NB4 (cell line): ENCODE measurements around the gene GIT2.
"Not testable (repeated sequence)": the region's sequence is repeated elsewhere in the genome, so short reads cannot be mapped to it uniquely, and the experiment has no call there.

ENCODE experiments used
- DNase-seq: peaks from one replicate; pipeline ENCODE4 v3.0.0; 2010; ENCODE audit warnings: low read depth
- H3K4me3 ChIP-seq: one replicate; pipeline ENCODE4 v1.5.1; 2011; ENCODE audit warnings: mild to moderate bottlenecking, low read depth, low read length, moderate library complexity
- MYC ChIP-seq: IDR thresholded peaks from 2 replicates; pipeline ENCODE4 v1.6.1; 2011; ENCODE audit warnings: low read depth, low read length
- POLR2A ChIP-seq: IDR thresholded peaks from 2 replicates; pipeline ENCODE4 v1.6.1; 2011; ENCODE audit warnings: mild to moderate bottlenecking; ENCODE audit not compliant: insufficient read length; ENCODE audit errors: extremely low read depth
- TF ChIP-seq, protein P1 (sequence below): IDR thresholded peaks from one replicate; pipeline ENCODE4 v1.5.1; 2012; ENCODE audit warnings: low read depth, low read length
- TF ChIP-seq, protein P2 (sequence below): IDR thresholded peaks from 2 replicates; pipeline ENCODE4 v1.6.1; 2011; ENCODE audit warnings: low read depth, low read length

The GIT2 gene

GRCh38 chr12:109988903-109989302 is 7.3 kb downstream of the GIT2 start:
- H3K4me3 ChIP-seq = no peak overlapping the region
- TF ChIP-seq, protein P1, sequence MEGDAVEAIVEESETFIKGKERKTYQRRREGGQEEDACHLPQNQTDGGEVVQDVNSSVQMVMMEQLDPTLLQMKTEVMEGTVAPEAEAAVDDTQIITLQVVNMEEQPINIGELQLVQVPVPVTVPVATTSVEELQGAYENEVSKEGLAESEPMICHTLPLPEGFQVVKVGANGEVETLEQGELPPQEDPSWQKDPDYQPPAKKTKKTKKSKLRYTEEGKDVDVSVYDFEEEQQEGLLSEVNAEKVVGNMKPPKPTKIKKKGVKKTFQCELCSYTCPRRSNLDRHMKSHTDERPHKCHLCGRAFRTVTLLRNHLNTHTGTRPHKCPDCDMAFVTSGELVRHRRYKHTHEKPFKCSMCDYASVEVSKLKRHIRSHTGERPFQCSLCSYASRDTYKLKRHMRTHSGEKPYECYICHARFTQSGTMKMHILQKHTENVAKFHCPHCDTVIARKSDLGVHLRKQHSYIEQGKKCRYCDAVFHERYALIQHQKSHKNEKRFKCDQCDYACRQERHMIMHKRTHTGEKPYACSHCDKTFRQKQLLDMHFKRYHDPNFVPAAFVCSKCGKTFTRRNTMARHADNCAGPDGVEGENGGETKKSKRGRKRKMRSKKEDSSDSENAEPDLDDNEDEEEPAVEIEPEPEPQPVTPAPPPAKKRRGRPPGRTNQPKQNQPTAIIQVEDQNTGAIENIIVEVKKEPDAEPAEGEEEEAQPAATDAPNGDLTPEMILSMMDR = no peak
- TF ChIP-seq MYC (no peak), POLR2A (no peak)
- TF ChIP-seq, protein P2, sequence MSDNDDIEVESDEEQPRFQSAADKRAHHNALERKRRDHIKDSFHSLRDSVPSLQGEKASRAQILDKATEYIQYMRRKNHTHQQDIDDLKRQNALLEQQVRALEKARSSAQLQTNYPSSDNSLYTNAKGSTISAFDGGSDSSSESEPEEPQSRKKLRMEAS = no peak
- no peak for DNase-seq

GRCh38 chr12:109988274-109988673 is 7.9 kb downstream of the GIT2 start:
- DNase-seq = no peak
- no peak overlapping the region for H3K4me3 ChIP-seq
- TF ChIP-seq MYC (no peak), POLR2A (no peak)

DNA sequence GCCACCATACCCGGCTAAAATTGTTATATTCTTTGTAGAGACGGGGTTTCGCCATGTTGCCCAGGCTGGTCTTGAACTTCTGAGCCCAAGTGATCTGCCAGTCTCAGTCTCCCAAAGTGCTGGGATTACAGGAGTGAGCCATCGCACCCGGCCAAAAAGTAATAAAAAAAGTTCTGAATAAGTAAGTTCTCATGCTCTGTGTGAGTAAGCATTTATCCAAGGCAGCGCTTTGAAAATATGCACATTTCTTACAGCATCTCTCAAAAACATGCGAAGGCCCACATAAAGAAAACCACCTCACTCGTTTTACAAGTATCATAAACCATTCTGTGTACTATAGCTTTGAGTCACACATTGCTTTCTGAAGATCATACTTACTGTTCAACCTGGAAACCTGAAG is 8.6 kb downstream of the GIT2 start:
- DNase-seq = no peak
- TF ChIP-seq POLR2A = no peak
- H3K4me3 ChIP-seq = no peak overlapping the region

- not testable (repeated sequence) for DNase-seq, H3K4me3 ChIP-seq
These were observed 9.9 kb downstream of the GIT2 start for GRCh38 chr12:109986236-109986635.

DNA sequence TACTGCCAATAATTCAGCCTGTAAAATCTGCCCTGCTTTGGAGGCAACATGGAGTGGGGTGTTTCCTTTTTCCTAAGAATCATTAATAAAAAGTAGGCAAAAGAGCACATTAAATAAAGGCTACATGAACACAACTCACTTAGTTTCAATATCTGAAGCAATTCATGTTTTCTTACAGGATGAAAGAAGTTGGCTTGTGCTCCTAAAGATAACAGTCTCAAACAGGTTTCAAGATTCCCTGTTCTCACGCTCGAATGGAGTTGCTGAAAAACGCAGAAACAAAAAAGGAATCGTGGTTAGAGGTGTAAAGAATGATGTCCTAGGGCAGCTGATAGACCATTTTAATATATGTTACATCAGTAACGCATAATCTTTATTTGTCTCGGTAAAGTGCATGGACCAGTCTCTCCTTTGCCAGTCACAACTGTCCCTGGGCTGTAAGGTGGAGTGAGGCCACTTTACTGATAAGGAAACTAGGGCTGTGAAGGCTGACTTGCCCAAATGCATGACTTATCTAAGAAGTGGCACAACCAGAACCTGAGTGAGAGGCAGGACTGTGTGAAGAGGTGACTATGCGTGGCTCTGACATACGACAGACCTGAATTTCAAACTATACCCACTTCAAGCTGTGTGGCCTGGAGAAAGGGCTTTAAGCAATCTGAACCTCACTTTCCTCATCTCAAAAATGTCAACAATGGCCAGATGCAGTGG is 12.6 kb downstream of the GIT2 start:
- DNase-seq = no peak
- no peak overlapping the region for H3K4me3 ChIP-seq
- TF ChIP-seq MYC = no peak
- no peak for TF ChIP-seq POLR2A
- TF ChIP-seq, protein P1 = no peak
- TF ChIP-seq, protein P2 = no peak

DNA sequence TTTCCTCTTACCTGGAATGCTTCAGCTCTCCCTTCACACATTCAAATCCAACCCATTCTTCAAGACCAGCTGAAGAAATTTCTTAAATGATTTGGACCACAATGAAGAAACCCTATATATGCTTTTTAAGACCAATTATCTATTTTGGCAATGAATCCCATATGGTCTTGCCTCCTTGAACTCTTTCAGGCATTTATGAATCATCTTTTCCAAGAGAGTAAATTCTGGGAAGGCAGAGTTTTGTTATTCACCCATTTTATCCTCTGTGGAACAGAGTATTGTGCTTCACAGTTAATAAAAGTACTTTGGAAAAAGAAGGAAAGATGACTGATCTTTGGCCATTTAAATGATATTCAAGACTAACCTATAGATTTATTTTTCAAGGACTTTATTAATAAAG is 14.0 kb downstream of the GIT2 start:
- no peak overlapping the region for H3K4me3 ChIP-seq
- TF ChIP-seq, protein P2 = no peak
- TF ChIP-seq, protein P1 = no peak
- TF ChIP-seq MYC (no peak), POLR2A (no peak)
- no peak for DNase-seq

GRCh38 chr12:109981311-109981710 is 14.9 kb downstream of the GIT2 start:
- DNase-seq = no peak
- H3K4me3 ChIP-seq = no peak overlapping the region
- TF ChIP-seq MYC = no peak

DNA sequence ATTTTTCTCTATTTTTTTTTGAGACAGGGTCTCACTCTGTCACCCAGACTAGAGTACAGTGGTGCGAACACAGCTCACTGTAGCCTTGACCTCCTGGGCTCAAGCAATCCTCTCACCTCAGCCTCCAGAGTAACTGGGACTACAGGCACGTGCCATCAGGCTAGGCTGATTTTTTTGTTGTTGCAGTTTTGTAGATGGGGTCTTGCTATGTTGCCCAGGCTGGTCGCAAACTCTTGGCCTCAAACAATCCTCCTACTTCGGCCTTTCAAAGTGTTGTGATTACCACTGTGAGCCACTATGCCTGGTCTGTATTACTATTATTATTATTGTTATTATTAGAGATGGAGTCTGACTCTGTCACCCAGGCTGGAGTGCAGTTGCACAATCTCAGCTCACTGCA is 23.3 kb downstream of the GIT2 start:
- DNase-seq = no peak
- H3K4me3 ChIP-seq = no peak overlapping the region
- TF ChIP-seq POLR2A = no peak
- TF ChIP-seq, protein P1 = no peak
- TF ChIP-seq MYC = no peak
- TF ChIP-seq, protein P2 = no peak
